Immature natural killer cell (primary cell): ENCODE results near the gene TMCO4. TPM values are rescaled to one million over a fixed set of nuclear protein-coding genes. Genes with fewer than 3 reads are reported as not detected.

Experiments used
- DNase-seq, 3 donors: peaks; one replicate each; pipeline ENCODE4 v3.0.0; 2022; ENCODE audit warnings: mixed read lengths in 1 of 3
- H3K27ac Mint-ChIP-seq, 6 donors: one replicate each; pipeline ENCODE4 v1.8.0; 2020; ENCODE audit warnings: mixed read lengths in 6 of 6, mild to moderate bottlenecking in 5 of 6, inconsistent platforms in 4 of 6, moderate library complexity in 3 of 6
- H3K27me3 Mint-ChIP-seq, 3 donors: one replicate each; pipeline ENCODE4 v1.8.0; 2020 to 2021; ENCODE audit warnings: low read depth in 3 of 3, mild to moderate bottlenecking in 3 of 3, mixed read lengths in 3 of 3, moderate library complexity in 3 of 3, inconsistent platforms in 1 of 3
- H3K36me3 Mint-ChIP-seq, 3 donors: one replicate each; pipeline ENCODE4 v1.8.0; 2020; ENCODE audit warnings: mixed read lengths in 3 of 3, inconsistent platforms in 2 of 3, mild to moderate bottlenecking in 2 of 3
- H3K4me1 Mint-ChIP-seq, 2 donors: one replicate each; pipeline ENCODE4 v1.8.0; 2020; ENCODE audit warnings: inconsistent platforms in 2 of 2, mild to moderate bottlenecking in 2 of 2, mixed read lengths in 2 of 2, moderate library complexity in 1 of 2
- H3K4me3 Mint-ChIP-seq, 5 donors: one replicate each; pipeline ENCODE4 v1.8.0; 2020; ENCODE audit warnings: mild to moderate bottlenecking in 5 of 5, mixed read lengths in 5 of 5, inconsistent platforms in 3 of 5, moderate library complexity in 3 of 5
- H3K9me3 Mint-ChIP-seq, 6 donors: one replicate each; pipeline ENCODE4 v1.8.0; 2020; ENCODE audit warnings: mild to moderate bottlenecking in 6 of 6, mixed read lengths in 6 of 6, inconsistent platforms in 4 of 6, moderate library complexity in 3 of 6
- polyA plus RNA-seq, 3 donors: library from polyadenylated mRNA; unstranded; fragments of 300-500 nt; fragmentation: Illumina TruSeq; gene quantifications; one replicate each; pipeline ENCODE4 v1.2.3, GENCODE V29; 2021

TMCO4 gene
- polyA plus RNA-seq, 3 donors from 2014 or later = 13.1 to 17.0 (median 16.9) TPM

DNA sequence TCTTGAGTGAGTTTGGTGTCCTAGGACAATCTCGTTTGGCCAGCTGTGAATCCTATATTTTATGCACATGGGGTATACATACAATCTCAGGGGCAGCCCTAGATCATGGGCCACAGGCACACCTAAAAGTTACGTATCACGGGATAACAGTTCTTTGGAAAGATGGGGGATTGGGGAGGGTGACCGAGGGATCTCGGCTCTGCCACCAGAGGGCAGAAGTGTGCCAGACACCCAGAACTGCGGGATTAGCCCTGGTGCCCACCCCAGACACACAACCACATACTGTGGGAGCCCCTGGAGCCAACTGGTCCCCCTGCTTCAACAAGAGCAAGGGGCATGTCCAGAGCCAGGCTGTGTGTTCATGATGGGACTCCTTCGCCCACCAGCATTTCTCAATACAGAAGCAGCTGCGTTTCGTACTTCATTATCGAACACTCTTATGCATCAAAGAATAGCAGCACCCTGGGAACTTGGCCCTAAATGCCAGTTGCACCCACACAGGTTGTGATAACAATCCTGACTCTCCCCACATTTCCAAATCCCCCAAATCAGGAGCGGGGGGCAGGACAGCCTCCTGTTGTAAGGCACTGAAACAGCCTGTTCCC, 37.4 kb downstream of the TMCO4 start:
- peaks cover 0 to under 1% (median 0%) of the 10 kb centered on the region in 3 donors for H3K27me3 Mint-ChIP-seq
- no peaks in the 10 kb centered on the region for H3K9me3 Mint-ChIP-seq
- peaks cover 11 to 28% (median 22%) of the 10 kb centered on the region in 3 donors for H3K36me3 Mint-ChIP-seq
- no peak overlapping the region for H3K27ac Mint-ChIP-seq
- no peak overlapping the region for H3K4me3 Mint-ChIP-seq
- DNase-seq = peak in 1 of 3 donors; percentile 5
- H3K4me1 Mint-ChIP-seq = no peaks in the 10 kb centered on the region

DNA sequence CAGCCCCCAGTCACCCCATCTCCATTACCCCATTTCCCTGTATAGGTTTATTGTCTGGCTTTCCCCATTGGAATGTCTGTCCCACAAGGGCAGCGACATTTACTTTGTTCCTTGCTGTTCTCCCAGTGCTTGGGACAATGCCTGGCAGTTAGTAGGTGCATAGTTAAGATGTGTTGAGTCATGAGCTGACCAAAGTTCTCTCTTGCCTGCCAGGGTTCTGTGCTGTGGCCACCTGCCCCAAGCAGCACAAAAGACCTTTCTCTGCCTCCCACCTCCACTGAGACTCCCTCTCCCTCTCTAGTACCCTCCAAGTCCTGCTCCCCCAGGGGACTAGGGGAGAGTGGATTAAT, 40.0 kb downstream of the TMCO4 start:
- no peak overlapping the region for H3K27ac Mint-ChIP-seq
- no peaks in the 10 kb centered on the region for H3K9me3 Mint-ChIP-seq
- no peak for DNase-seq
- no peaks in the 10 kb centered on the region for H3K4me1 Mint-ChIP-seq
- H3K36me3 Mint-ChIP-seq = peaks cover 5 to 22% (median 15%) of the 10 kb centered on the region in 3 donors
- no peak overlapping the region for H3K4me3 Mint-ChIP-seq
- peaks cover 0 to 2% (median 0%) of the 10 kb centered on the region in 3 donors for H3K27me3 Mint-ChIP-seq

- Mint-ChIP-seq H3K27me3 (peaks cover 0 to 2% (median 0%) of the 10 kb centered on the region in 3 donors), H3K4me3 (no peak overlapping the region), H3K36me3 (peaks cover 5 to 27% (median 20%) of the 10 kb centered on the region in 3 donors), H3K4me1 (no peaks in the 10 kb centered on the region), H3K9me3 (no peaks in the 10 kb centered on the region), H3K27ac (no peak overlapping the region)
- DNase-seq = no peak
Measured at GRCh38 chr1:19758227-19758830, 41.4 kb downstream of the TMCO4 start.

- H3K27me3 Mint-ChIP-seq = peaks cover 0 to 2% (median 0%) of the 10 kb centered on the region in 3 donors
- H3K4me3 Mint-ChIP-seq = no peak overlapping the region
- H3K4me1 Mint-ChIP-seq = no peaks in the 10 kb centered on the region
- H3K27ac Mint-ChIP-seq = no peak overlapping the region
- DNase-seq = no peak
- H3K9me3 Mint-ChIP-seq = no peaks in the 10 kb centered on the region
- peaks cover 5 to 27% (median 20%) of the 10 kb centered on the region in 3 donors for H3K36me3 Mint-ChIP-seq
Measured at GRCh38 chr1:19757641-19758040, 42.1 kb downstream of the TMCO4 start.

DNA sequence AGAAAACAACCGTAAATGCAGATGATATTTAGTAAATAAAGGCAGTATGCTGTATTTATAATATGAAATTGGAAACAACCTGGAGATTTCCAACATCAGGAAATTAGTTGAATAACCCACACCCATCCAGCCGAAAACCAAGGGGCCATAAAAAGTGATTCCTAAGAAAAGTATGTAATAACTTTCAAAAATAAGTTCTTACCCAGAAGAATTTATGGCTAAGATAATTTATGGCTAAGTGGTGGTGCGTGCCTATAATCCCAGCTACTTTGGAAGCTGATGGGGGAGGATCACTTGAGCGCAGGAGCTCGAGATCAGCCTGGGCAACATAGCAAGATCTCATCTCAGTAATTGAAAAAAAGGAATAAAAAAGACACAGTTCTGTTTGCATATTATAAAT, 43.2 kb downstream of the TMCO4 start:
- no peak for DNase-seq
- Mint-ChIP-seq H3K4me3 (no peak overlapping the region), H3K27me3 (peaks cover 0 to 2% (median 0%) of the 10 kb centered on the region in 3 donors), H3K4me1 (no peaks in the 10 kb centered on the region), H3K36me3 (peaks cover 5 to 29% (median 24%) of the 10 kb centered on the region in 3 donors), H3K27ac (no peak overlapping the region), H3K9me3 (no peaks in the 10 kb centered on the region)

DNA sequence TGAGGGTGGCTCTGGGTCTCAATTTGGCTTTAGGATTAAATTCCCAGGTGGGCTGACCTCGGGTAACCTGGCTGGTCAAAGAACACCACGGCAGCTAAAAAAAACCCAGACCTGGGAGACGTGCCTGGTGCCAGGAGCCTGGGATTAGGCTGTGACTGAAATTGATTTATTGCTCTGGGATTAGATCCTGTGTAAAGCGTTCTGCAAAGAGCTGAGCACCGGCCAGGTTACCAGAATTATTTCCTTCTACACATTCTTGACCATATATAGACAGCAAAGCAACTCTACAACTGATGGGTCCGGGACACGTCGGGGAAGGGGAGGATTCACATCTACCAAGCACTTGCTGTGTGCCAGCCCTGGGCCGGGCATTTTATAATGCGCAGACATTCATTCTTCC, 45.2 kb downstream of the TMCO4 start:
- Mint-ChIP-seq H3K4me1 (no peaks in the 10 kb centered on the region), H3K9me3 (no peaks in the 10 kb centered on the region), H3K27ac (no peak overlapping the region), H3K36me3 (peaks cover 16 to 42% (median 36%) of the 10 kb centered on the region in 3 donors), H3K4me3 (no peak overlapping the region), H3K27me3 (peaks cover 0 to 2% (median 0%) of the 10 kb centered on the region in 3 donors)
- DNase-seq = no peak

GRCh38 chr1:19752083-19752696, 47.5 kb downstream of the TMCO4 start:
- no peaks in the 10 kb centered on the region for H3K4me1 Mint-ChIP-seq
- no peaks in the 10 kb centered on the region for H3K9me3 Mint-ChIP-seq
- peaks cover 0 to under 1% (median 0%) of the 10 kb centered on the region in 3 donors for H3K27me3 Mint-ChIP-seq
- no peak overlapping the region for H3K27ac Mint-ChIP-seq
- H3K36me3 Mint-ChIP-seq = peaks cover 12 to 39% (median 36%) of the 10 kb centered on the region in 3 donors
- no peak for DNase-seq
- no peak overlapping the region for H3K4me3 Mint-ChIP-seq

- Mint-ChIP-seq H3K4me3 (no peak overlapping the region), H3K9me3 (no peaks in the 10 kb centered on the region), H3K4me1 (no peaks in the 10 kb centered on the region), H3K27ac (no peak overlapping the region), H3K27me3 (no peaks in the 10 kb centered on the region), H3K36me3 (peaks cover 12 to 40% (median 35%) of the 10 kb centered on the region in 3 donors)
- DNase-seq = no peak
Measured at GRCh38 chr1:19750882-19751276, 48.8 kb downstream of the TMCO4 start.

- Mint-ChIP-seq H3K9me3 (no peaks in the 10 kb centered on the region), H3K4me1 (no peaks in the 10 kb centered on the region), H3K27me3 (no peaks in the 10 kb centered on the region), H3K36me3 (peaks cover 12 to 39% (median 37%) of the 10 kb centered on the region in 3 donors), H3K4me3 (no peak overlapping the region), H3K27ac (no peak overlapping the region)
- no peak for DNase-seq
Measured at GRCh38 chr1:19750101-19750881, 49.4 kb downstream of the TMCO4 start.

DNA sequence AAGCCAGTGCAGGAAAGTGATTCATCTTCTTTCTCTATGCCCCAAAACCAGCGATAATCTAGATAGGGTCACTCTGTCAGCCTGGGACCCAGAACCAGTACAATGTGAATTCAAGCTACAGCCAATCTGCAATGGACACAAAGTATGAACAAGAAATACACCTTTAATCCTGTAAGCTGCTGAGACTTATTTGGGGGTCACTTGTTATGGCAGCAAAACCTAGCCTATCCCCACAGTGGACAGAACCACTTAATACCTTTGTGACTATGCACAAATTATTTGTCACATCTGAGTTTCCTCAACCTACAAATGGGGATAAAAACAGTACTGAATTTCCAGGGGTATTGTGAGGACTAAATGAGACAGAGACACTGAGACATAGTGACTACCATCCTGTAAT, 50.0 kb downstream of the TMCO4 start:
- peaks cover 15 to 42% (median 37%) of the 10 kb centered on the region in 3 donors for H3K36me3 Mint-ChIP-seq
- H3K27ac Mint-ChIP-seq = no peak overlapping the region
- H3K9me3 Mint-ChIP-seq = no peaks in the 10 kb centered on the region
- no peak overlapping the region for H3K4me3 Mint-ChIP-seq
- H3K27me3 Mint-ChIP-seq = no peaks in the 10 kb centered on the region
- DNase-seq = no peak
- H3K4me1 Mint-ChIP-seq = no peaks in the 10 kb centered on the region

DNA sequence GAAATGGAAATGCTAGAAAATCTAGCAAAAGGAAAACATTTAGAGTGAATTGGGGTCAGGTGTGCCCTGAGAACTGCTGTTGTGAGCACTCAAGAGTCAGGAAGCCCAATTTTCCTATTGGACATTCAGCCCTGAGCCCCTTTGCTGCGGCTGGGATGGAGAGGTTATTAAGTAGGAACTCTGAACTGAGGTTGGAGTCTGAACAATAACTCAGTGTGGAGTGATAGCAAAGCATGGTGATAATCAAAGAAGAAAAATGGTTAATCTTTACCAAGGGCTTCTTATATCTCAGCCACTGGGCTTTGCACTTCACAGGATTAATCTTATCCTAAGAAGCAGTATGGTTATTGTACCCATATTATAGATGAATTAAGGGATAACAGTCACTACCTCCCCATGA, 52.0 kb downstream of the TMCO4 start:
- no peak for DNase-seq
- peaks cover 0 to 2% (median 0%) of the 10 kb centered on the region in 3 donors for H3K27me3 Mint-ChIP-seq
- no peak overlapping the region for H3K4me3 Mint-ChIP-seq
- H3K36me3 Mint-ChIP-seq = peaks cover 26 to 50% (median 41%) of the 10 kb centered on the region in 3 donors
- H3K27ac Mint-ChIP-seq = no peak overlapping the region
- no peaks in the 10 kb centered on the region for H3K9me3 Mint-ChIP-seq
- no peaks in the 10 kb centered on the region for H3K4me1 Mint-ChIP-seq

DNA sequence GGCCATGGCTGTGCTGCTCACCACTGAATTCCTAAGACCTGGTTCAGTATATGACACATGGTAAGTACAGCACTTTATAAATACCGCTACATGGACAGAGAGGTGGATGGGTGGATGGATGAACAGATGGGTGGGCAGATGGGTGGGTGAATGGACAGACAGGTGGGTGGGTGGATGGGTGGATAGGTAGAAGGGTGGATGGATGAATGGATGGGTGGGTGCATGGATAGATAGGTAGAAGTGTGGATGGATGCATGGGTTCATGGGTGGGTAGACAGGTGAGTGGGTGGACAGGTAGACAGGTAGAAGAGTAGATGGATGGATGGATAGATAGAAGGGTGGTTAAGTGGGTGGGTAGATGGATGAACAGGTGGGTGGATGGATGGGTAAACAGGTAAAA, 54.8 kb downstream of the TMCO4 start:
- H3K4me3 Mint-ChIP-seq = no peak overlapping the region
- H3K4me1 Mint-ChIP-seq = no peaks in the 10 kb centered on the region
- H3K36me3 Mint-ChIP-seq = peaks cover 18 to 39% (median 37%) of the 10 kb centered on the region in 3 donors
- H3K9me3 Mint-ChIP-seq = no peaks in the 10 kb centered on the region
- peaks cover 0 to 2% (median 0%) of the 10 kb centered on the region in 3 donors for H3K27me3 Mint-ChIP-seq
- DNase-seq = no peak
- no peak overlapping the region for H3K27ac Mint-ChIP-seq

DNA sequence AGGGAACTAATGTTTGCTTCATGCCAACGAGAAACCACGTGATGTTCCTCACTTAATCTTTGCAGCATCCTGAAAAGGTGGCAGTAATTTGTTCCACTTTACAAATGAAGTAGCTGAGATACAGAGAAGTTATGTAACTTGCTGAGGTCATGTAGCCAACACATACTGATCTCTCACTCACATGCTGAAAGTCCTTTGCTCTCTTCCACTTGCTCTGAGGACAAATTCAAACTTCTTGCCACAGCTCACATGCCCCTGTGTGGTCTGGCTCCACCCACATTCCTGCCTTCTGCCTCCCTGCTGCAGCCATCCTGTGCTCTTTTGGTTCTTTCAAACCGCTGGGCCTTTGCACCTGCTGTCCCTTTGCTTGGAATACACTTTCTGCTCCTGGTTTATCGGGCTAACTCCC, 55.4 kb downstream of the TMCO4 start:
- no peak overlapping the region for H3K4me3 Mint-ChIP-seq
- H3K27ac Mint-ChIP-seq = peak overlapping the region in 1 of 6 donors; percentile 58

GRCh38 chr1:19743793-19744192, 55.9 kb downstream of the TMCO4 start:
- Mint-ChIP-seq H3K27me3 (peaks cover 0 to 2% (median 0%) of the 10 kb centered on the region in 3 donors), H3K4me1 (no peaks in the 10 kb centered on the region), H3K4me3 (no peak overlapping the region), H3K36me3 (peaks cover 17 to 41% (median 40%) of the 10 kb centered on the region in 3 donors), H3K9me3 (no peaks in the 10 kb centered on the region), H3K27ac (no peak overlapping the region)
- no peak for DNase-seq

More for the DNA sequence above, 55.4 kb downstream of the TMCO4 start:
- no peak for DNase-seq
- Mint-ChIP-seq H3K9me3 (no peaks in the 10 kb centered on the region), H3K36me3 (peaks cover 15 to 39% (median 36%) of the 10 kb centered on the region in 3 donors), H3K4me1 (no peaks in the 10 kb centered on the region), H3K27me3 (peaks cover 0 to 2% (median 0%) of the 10 kb centered on the region in 3 donors)
